PC-3 (cell line): Measurements from ENCODE around the gene TSC22D2. TPM values are rescaled to one million over a fixed set of nuclear protein-coding genes. Genes with fewer than 3 reads are reported as not detected.

Source experiments
- ATAC-seq: fragments of 200-7000 bp; cut with Tn5 transposase; 2 replicates; pipeline ENCODE4 v1.9.1; 2020; ENCODE audit warnings: mild to moderate bottlenecking, moderate library complexity
- BruUV-seq: library from RNA; stranded (reverse); fragments of 400-500 nt; replicated peaks from 2 replicates; lab custom pipeline; 2021; lab: Mats Ljungman, UMichigan
- CTCF ChIA-PET: fragments of 300-600 bp; sonication (Branson Sonifier 250); formaldehyde crosslinking; loops from one replicate; lab custom pipeline; 2022; ENCODE audit warnings: antibody characterized with exemption; lab: Charles Lee
- POLR2A ChIA-PET: fragments of 300-600 bp; sonication (Branson Sonifier 250); formaldehyde crosslinking; loops from one replicate; lab custom pipeline; 2022; ENCODE audit warnings: antibody characterized with exemption; ENCODE audit not compliant: unreplicated experiment; lab: Charles Lee
- DNase-seq: peaks from one replicate; pipeline ENCODE4 v3.0.0-alpha.2; 2015
- H2AFZ ChIP-seq: fragments of 300-600 bp; sonication (generic); 2 replicates; pipeline ENCODE4 v1.6.0; 2016; ENCODE audit warnings: antibody characterized with exemption, low read length
- H3F3A ChIP-seq: fragments of 300-600 bp; sonication (generic); one replicate; pipeline ENCODE4 v1.6.0; 2017; ENCODE audit warnings: antibody characterized with exemption, low read length, control low read depth, mild to moderate bottlenecking; ENCODE audit not compliant: unreplicated experiment
- H3K27ac ChIP-seq: fragments of 300-600 bp; sonication (generic); 2 replicates; pipeline ENCODE4 v1.5.1; 2016; ENCODE audit warnings: mild to moderate bottlenecking, low read length
- H3K27me3 ChIP-seq: fragments of 300-600 bp; sonication (generic); 2 replicates; pipeline ENCODE4 v1.6.1; 2016; ENCODE audit warnings: low read length, mixed read lengths
- H3K36me3 ChIP-seq: fragments of 300-600 bp; sonication (generic); 2 replicates; pipeline ENCODE4 v1.6.1; 2016; ENCODE audit warnings: low read depth, mixed run types, low read length, mixed read lengths
- H3K4me1 ChIP-seq: fragments of 300-600 bp; sonication (generic); 2 replicates; pipeline ENCODE4 v1.5.1; 2016; ENCODE audit warnings: low read length; ENCODE audit not compliant: insufficient read depth
- H3K4me2 ChIP-seq: fragments of 300-600 bp; sonication (generic); 2 replicates; pipeline ENCODE4 v1.6.0; 2016; ENCODE audit warnings: low read length
- H3K4me3 ChIP-seq: fragments of 300-600 bp; sonication (generic); 2 replicates; pipeline ENCODE4 v1.5.1; 2016; ENCODE audit warnings: mild to moderate bottlenecking, low read length, mixed read lengths
- H3K79me2 ChIP-seq: fragments of 300-600 bp; sonication (generic); 2 replicates; pipeline ENCODE4 v1.6.1; 2017; ENCODE audit warnings: low read length, mixed read lengths
- H3K9ac ChIP-seq: fragments of 300-600 bp; sonication (generic); 2 replicates; pipeline ENCODE4 v1.6.0; 2016; ENCODE audit warnings: mild to moderate bottlenecking, low read length
- H3K9me2 ChIP-seq: fragments of 300-600 bp; sonication (generic); replicated peaks from 2 replicates; pipeline ENCODE4 v1.6.1; 2016; ENCODE audit warnings: mixed run types, low read length, mixed read lengths
- H3K9me3 ChIP-seq: fragments of 300-600 bp; sonication (generic); 2 replicates; pipeline ENCODE4 v1.6.1; 2016; ENCODE audit warnings: low read length, mixed read lengths
- H4K20me1 ChIP-seq: fragments of 300-600 bp; sonication (generic); 2 replicates; pipeline ENCODE4 v1.6.1; 2016; ENCODE audit warnings: low read length, mixed read lengths
- EZH2 ChIP-seq: fragments of 300-600 bp; sonication (generic); IDR thresholded peaks from one replicate; pipeline ENCODE4 v1.6.1; 2017; ENCODE audit warnings: antibody characterized with exemption, mild to moderate bottlenecking, low read length; ENCODE audit not compliant: unreplicated experiment
- EZH2phosphoT487 ChIP-seq: fragments of 300-600 bp; sonication (generic); IDR thresholded peaks from 2 replicates; pipeline ENCODE4 v1.6.1; 2018; ENCODE audit warnings: mild to moderate bottlenecking, antibody characterized with exemption, low read length, borderline replicate concordance
- intact Hi-C: fragments of 100-400 bp; cut with micrococcal nuclease; formaldehyde crosslinking; loops from 2 replicates; pipeline ENCODE4 v1.9.0; 2023
- total RNA-seq: library from RNA; depleted of rRNA; stranded (reverse); fragments of >200 nt; gene quantifications from 2 replicates; pipeline ENCODE4 v1.2.3, GENCODE V29; 2014
- TF ChIP-seq, protein P1 (sequence below): fragments of 300-600 bp; sonication (generic); conservative IDR thresholded peaks from 2 replicates; pipeline ENCODE4 v1.5.1; 2017; ENCODE audit warnings: antibody characterized with exemption, low read depth, mild to moderate bottlenecking, low read length

TSC22D2 gene
- total RNA-seq, 1 experiment from 2014 or later, result 9.6 TPM

GRCh38 chr3:150450916-150451315 lies 42.8 kb downstream of the TSC22D2 start:
- H3K4me2 ChIP-seq, result no peak overlapping the region
- ATAC-seq (no peak), DNase-seq (no peak)
- H3K9me2 ChIP-seq, result no peaks in the 10 kb centered on the region
- peaks cover 65% of the 10 kb centered on the region for H3K4me1 ChIP-seq
- peaks cover 6% of the 10 kb centered on the region; the same call in 1 of the 2 replicates for H3K36me3 ChIP-seq
- H3K27ac ChIP-seq, result no peak overlapping the region
- no peak overlapping the region for H3K9ac ChIP-seq
- H3F3A ChIP-seq, result peaks cover 12% of the 10 kb centered on the region
- ChIA-PET POLR2A (no interaction called here), CTCF (no interaction called here)
- no TSS peak for BruUV-seq
- TF ChIP-seq, protein P1, sequence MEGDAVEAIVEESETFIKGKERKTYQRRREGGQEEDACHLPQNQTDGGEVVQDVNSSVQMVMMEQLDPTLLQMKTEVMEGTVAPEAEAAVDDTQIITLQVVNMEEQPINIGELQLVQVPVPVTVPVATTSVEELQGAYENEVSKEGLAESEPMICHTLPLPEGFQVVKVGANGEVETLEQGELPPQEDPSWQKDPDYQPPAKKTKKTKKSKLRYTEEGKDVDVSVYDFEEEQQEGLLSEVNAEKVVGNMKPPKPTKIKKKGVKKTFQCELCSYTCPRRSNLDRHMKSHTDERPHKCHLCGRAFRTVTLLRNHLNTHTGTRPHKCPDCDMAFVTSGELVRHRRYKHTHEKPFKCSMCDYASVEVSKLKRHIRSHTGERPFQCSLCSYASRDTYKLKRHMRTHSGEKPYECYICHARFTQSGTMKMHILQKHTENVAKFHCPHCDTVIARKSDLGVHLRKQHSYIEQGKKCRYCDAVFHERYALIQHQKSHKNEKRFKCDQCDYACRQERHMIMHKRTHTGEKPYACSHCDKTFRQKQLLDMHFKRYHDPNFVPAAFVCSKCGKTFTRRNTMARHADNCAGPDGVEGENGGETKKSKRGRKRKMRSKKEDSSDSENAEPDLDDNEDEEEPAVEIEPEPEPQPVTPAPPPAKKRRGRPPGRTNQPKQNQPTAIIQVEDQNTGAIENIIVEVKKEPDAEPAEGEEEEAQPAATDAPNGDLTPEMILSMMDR, result no peak
- TF ChIP-seq EZH2phosphoT487 (no peak), EZH2 (no peak)
- no peaks in the 10 kb centered on the region for H3K27me3 ChIP-seq
- no peak overlapping the region for H3K4me3 ChIP-seq
- peaks cover 88% of the 10 kb centered on the region for H3K79me2 ChIP-seq
- no peak overlapping the region for H2AFZ ChIP-seq
- intact Hi-C loops, result no loop called here
- 0 out of 2 replicates have a peak, but pooled peaks cover 6% of the 10 kb centered on the region for H4K20me1 ChIP-seq
- no peaks in the 10 kb centered on the region for H3K9me3 ChIP-seq

GRCh38 chr3:150451329-150452048 lies 43.4 kb downstream of the TSC22D2 start:
- H3K4me2 ChIP-seq, result no peak overlapping the region
- POLR2A ChIA-PET, result no interaction called here
- DNase-seq, result no peak
- peaks cover 10% of the 10 kb centered on the region for H3F3A ChIP-seq
- intact Hi-C loops, result no loop called here
- H3K79me2 ChIP-seq, result peaks cover 86% of the 10 kb centered on the region
- H3K9me3 ChIP-seq, result no peaks in the 10 kb centered on the region
- no peak overlapping the region for H3K27ac ChIP-seq
- H3K4me1 ChIP-seq, result peaks cover 60% of the 10 kb centered on the region
- H3K36me3 ChIP-seq, result peaks cover 6% of the 10 kb centered on the region; the same call in 1 of the 2 replicates
- no peak overlapping the region for H3K9ac ChIP-seq
- CTCF ChIA-PET, result no interaction called here
- BruUV-seq, result no TSS peak
- TF ChIP-seq EZH2 (no peak), EZH2phosphoT487 (no peak)
- TF ChIP-seq, protein P1, result no peak
- H3K27me3 ChIP-seq, result no peaks in the 10 kb centered on the region
- H2AFZ ChIP-seq, result no peak overlapping the region
- no peak for ATAC-seq
- no peaks in the 10 kb centered on the region for H3K9me2 ChIP-seq
- H4K20me1 ChIP-seq, result 0 out of 2 replicates have a peak, but pooled peaks cover 6% of the 10 kb centered on the region
- H3K4me3 ChIP-seq, result no peak overlapping the region

DNA sequence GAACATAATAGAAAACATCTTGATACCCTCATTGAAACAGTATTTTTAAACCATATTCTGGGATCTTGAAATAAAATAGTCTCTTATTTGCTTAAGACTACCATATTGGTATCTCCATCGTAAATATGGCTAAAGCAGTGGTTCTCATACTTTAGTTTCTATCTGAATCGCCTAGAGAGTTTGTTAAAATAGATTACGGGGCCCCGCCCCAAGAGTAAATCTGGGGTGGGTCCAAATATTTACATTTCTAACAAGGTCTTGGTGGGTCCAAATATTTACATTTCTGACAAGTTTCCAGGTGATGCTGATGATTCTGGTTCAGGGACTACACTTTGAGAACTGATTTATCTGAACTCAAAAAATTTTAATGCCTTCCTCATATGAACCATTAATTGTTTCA lies 45.3 kb downstream of the TSC22D2 start:
- POLR2A ChIA-PET, result no interaction called here
- H3K27ac ChIP-seq, result no peak overlapping the region

More for the DNA sequence above, 45.3 kb downstream of the TSC22D2 start:
- no peaks in the 10 kb centered on the region for H3K9me2 ChIP-seq
- H3K9ac ChIP-seq, result no peak overlapping the region
- intact Hi-C loops, result no loop called here
- H3K36me3 ChIP-seq, result peaks cover 18% of the 10 kb centered on the region; the same call in 1 of the 2 replicates
- DNase-seq, result no peak
- H2AFZ ChIP-seq, result no peak overlapping the region
- ATAC-seq, result no peak
- H3K79me2 ChIP-seq, result peaks cover 75% of the 10 kb centered on the region
- no peak overlapping the region for H3K4me3 ChIP-seq
- peaks cover 41% of the 10 kb centered on the region for H3K4me1 ChIP-seq
- CTCF ChIA-PET, result no interaction called here
- no peaks in the 10 kb centered on the region for H3F3A ChIP-seq
- H3K9me3 ChIP-seq, result no peaks in the 10 kb centered on the region
- H4K20me1 ChIP-seq, result 0 out of 2 replicates have a peak, but pooled peaks cover 6% of the 10 kb centered on the region
- BruUV-seq, result no TSS peak
- H3K27me3 ChIP-seq, result no peaks in the 10 kb centered on the region
- TF ChIP-seq, protein P1, result no peak
- H3K4me2 ChIP-seq, result no peak overlapping the region
